Liver (tissue), 9 donors: ENCODE results near the gene WNT7B. TPM values are rescaled to one million over a fixed set of nuclear protein-coding genes. Genes with fewer than 3 reads are reported as not detected.

ENCODE experiments used
- DNase-seq: peaks from one replicate; pipeline ENCODE4 v3.0.0-alpha.2; 2017; ENCODE audit warnings: low spot score
- H3K27ac ChIP-seq, 2 donors: one replicate each; pipeline ENCODE4 v1.7.0; 2013; ENCODE audit warnings: inconsistent platforms in 2 of 2, low read length in 2 of 2, control low read depth in 1 of 2, low read depth in 1 of 2, mild to moderate bottlenecking in 1 of 2
- H3K27me3 ChIP-seq, 4 donors: one replicate each; pipeline versions ENCODE4 v1.6.1 to v1.7.0; 2013; ENCODE audit warnings: low read length in 3 of 4, inconsistent platforms in 1 of 4, mild to moderate bottlenecking in 1 of 4, moderate library complexity in 1 of 4; ENCODE audit not compliant: control insufficient read depth in 4 of 4, insufficient read depth in 4 of 4
- H3K36me3 ChIP-seq, 4 donors: one replicate each; pipeline versions ENCODE4 v1.6.1 to v1.7.0; 2013; ENCODE audit warnings: low read length in 3 of 4, mild to moderate bottlenecking in 3 of 4, low read depth in 1 of 4, moderate library complexity in 1 of 4; ENCODE audit not compliant: control insufficient read depth in 4 of 4, insufficient read depth in 3 of 4
- H3K4me1 ChIP-seq, 4 donors: one replicate each; pipeline versions ENCODE4 v1.6.1 to v1.7.0; 2013; ENCODE audit warnings: low read length in 3 of 4, mild to moderate bottlenecking in 3 of 4, moderate library complexity in 1 of 4; ENCODE audit not compliant: control insufficient read depth in 4 of 4, insufficient read depth in 4 of 4
- H3K4me3 ChIP-seq, 3 donors: one replicate each; pipeline versions ENCODE4 v1.6.1 to v1.7.0; 2013; ENCODE audit warnings: low read length in 3 of 3, control low read depth in 1 of 3, low read depth in 1 of 3, mild to moderate bottlenecking in 1 of 3
- H3K9ac ChIP-seq, 2 donors: one replicate each; pipeline ENCODE4 v1.7.0; 2013; ENCODE audit warnings: low read length in 2 of 2, mild to moderate bottlenecking in 2 of 2, moderate library complexity in 2 of 2, control low read depth in 1 of 2, low read depth in 1 of 2
- H3K9me3 ChIP-seq, 4 donors: one replicate each; pipeline versions ENCODE4 v1.6.1 to v1.7.0; 2013; ENCODE audit warnings: low read length in 3 of 4; ENCODE audit not compliant: control insufficient read depth in 4 of 4
- EGR1 ChIP-seq, 2 donors: IDR thresholded peaks; 2 replicates each; pipeline ENCODE4 v1.6.1; 2016 to 2018; ENCODE audit warnings: antibody characterized with exemption in 2 of 2, low read depth in 2 of 2
- FOXA1 ChIP-seq: IDR thresholded peaks from 2 replicates; pipeline ENCODE4 v1.6.1; 2016; ENCODE audit warnings: antibody characterized with exemption
- FOXA2 ChIP-seq: IDR thresholded peaks from 2 replicates; pipeline ENCODE4 v1.6.1; 2016; ENCODE audit warnings: antibody characterized with exemption
- GABPA ChIP-seq, 2 donors: IDR thresholded peaks in 1 of 2; conservative IDR thresholded peaks in 1 of 2; 2 replicates each; pipeline ENCODE4 v1.6.1; 2016; ENCODE audit warnings: antibody characterized with exemption in 2 of 2, mild to moderate bottlenecking in 1 of 2, moderate library complexity in 1 of 2
- HNF4A ChIP-seq, 2 donors: conservative IDR thresholded peaks; 2 replicates each; pipeline ENCODE4 v1.6.1; 2016; ENCODE audit warnings: antibody characterized with exemption in 2 of 2, mild to moderate bottlenecking in 2 of 2
- JUND ChIP-seq, 2 donors: IDR thresholded peaks; 2 replicates each; pipeline ENCODE4 v1.6.1; 2016; ENCODE audit warnings: antibody characterized with exemption in 2 of 2
- NR2F2 ChIP-seq: IDR thresholded peaks from 2 replicates; pipeline ENCODE4 v1.6.1; 2016; ENCODE audit warnings: antibody characterized with exemption
- RAD21 ChIP-seq, 2 donors: IDR thresholded peaks; 2 replicates each; pipeline ENCODE4 v1.6.1; 2016; ENCODE audit warnings: antibody characterized with exemption in 2 of 2, mild to moderate bottlenecking in 2 of 2
- RXRA ChIP-seq, 2 donors: IDR thresholded peaks; 2 replicates each; pipeline ENCODE4 v1.6.1; 2017 to 2018; ENCODE audit warnings: antibody characterized with exemption in 2 of 2, mild to moderate bottlenecking in 1 of 2
- SP1 ChIP-seq: IDR thresholded peaks from 2 replicates; pipeline ENCODE4 v1.6.1; 2018; ENCODE audit warnings: antibody characterized with exemption, mild to moderate bottlenecking
- TAF1 ChIP-seq: conservative IDR thresholded peaks from 2 replicates; pipeline ENCODE4 v1.6.1; 2016; ENCODE audit warnings: antibody characterized with exemption, mild to moderate bottlenecking
- YY1 ChIP-seq: IDR thresholded peaks from 2 replicates; pipeline ENCODE4 v1.6.1; 2016; ENCODE audit warnings: antibody characterized with exemption, mild to moderate bottlenecking
- WGBS: extraction: QIAGEN DNeasy Blood & Tissue Kit; methylation state at CpG from one replicate; pipeline ENCODE4 v1.1.7; 2013; 5-methylcytosine and 5-hydroxymethylcytosine counted together
- polyA plus RNA-seq, 2 donors: library from polyadenylated mRNA; stranded (reverse) in 1 of 2; unstranded in 1 of 2; fragments of 200-250 nt in 1 of 2; fragments of >200 nt in 1 of 2; fragmentation: Nextera tagmentation in 1 of 2; extraction: Ambion mirVana in 1 of 2; gene quantifications; one replicate each; pipeline versions ENCODE4 v1.2.1 to v1.2.3, GENCODE V29; 2013 to 2015
- total RNA-seq, 2 donors: library from RNA; depleted of rRNA; stranded (reverse); fragments of >200 nt; gene quantifications; one replicate each; pipeline ENCODE4 v1.2.3, GENCODE V29; 2014
- TF ChIP-seq, protein P1 (sequence below): IDR thresholded peaks from 2 replicates; pipeline ENCODE4 v1.6.1; 2016; ENCODE audit warnings: antibody characterized with exemption, mild to moderate bottlenecking
- TF ChIP-seq, protein P2 (sequence below): IDR thresholded peaks from 2 replicates; pipeline ENCODE4 v1.6.1; 2016; ENCODE audit warnings: antibody characterized with exemption
- TF ChIP-seq, protein P3 (sequence below): IDR thresholded peaks from 2 replicates; pipeline ENCODE4 v1.6.1; 2016; ENCODE audit warnings: antibody characterized with exemption
- TF ChIP-seq, protein P4 (sequence below): IDR thresholded peaks from 2 replicates; pipeline ENCODE4 v1.6.1; 2016; ENCODE audit warnings: antibody characterized with exemption
- TF ChIP-seq, protein P5 (sequence below): fragments of 150-350 bp; IDR thresholded peaks from 2 replicates; pipeline ENCODE4 v1.5.1; 2017; ENCODE audit warnings: improper control_type of control experiment, low read depth, low read length; ENCODE audit not compliant: missing input control
- donor health status: healthy.
- donor health status: healthy.
- donor health status: healthy.
- donor health status: healthy.
- donor health status: healthy.

Gene WNT7B
- total and polyA plus RNA-seq, 4 donors, result 0.06 to 0.28 TPM; not detected in 2

DNA sequence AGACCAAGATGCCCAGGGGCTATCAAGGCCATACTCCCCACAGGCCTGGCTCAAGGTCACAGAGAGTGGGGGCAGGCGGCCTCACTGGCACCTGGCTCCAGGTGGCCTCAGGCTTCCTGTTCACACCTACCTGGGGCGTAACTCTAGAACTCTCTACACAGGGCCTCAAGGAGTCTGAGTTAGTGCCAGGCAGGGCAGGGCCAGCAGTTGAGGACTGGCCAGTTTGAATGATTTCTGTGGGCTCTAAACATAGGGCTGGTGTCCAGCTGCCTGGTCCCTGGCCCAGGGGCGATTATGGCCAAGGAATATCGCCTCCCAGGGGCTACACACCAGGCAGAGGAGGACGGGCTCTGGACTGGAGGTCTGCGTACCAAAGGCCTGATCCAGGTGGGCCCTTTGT lies 79.2 kb downstream of the WNT7B start (continued):
- TF ChIP-seq, protein P1, sequence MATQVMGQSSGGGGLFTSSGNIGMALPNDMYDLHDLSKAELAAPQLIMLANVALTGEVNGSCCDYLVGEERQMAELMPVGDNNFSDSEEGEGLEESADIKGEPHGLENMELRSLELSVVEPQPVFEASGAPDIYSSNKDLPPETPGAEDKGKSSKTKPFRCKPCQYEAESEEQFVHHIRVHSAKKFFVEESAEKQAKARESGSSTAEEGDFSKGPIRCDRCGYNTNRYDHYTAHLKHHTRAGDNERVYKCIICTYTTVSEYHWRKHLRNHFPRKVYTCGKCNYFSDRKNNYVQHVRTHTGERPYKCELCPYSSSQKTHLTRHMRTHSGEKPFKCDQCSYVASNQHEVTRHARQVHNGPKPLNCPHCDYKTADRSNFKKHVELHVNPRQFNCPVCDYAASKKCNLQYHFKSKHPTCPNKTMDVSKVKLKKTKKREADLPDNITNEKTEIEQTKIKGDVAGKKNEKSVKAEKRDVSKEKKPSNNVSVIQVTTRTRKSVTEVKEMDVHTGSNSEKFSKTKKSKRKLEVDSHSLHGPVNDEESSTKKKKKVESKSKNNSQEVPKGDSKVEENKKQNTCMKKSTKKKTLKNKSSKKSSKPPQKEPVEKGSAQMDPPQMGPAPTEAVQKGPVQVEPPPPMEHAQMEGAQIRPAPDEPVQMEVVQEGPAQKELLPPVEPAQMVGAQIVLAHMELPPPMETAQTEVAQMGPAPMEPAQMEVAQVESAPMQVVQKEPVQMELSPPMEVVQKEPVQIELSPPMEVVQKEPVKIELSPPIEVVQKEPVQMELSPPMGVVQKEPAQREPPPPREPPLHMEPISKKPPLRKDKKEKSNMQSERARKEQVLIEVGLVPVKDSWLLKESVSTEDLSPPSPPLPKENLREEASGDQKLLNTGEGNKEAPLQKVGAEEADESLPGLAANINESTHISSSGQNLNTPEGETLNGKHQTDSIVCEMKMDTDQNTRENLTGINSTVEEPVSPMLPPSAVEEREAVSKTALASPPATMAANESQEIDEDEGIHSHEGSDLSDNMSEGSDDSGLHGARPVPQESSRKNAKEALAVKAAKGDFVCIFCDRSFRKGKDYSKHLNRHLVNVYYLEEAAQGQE, result no peak
- TF ChIP-seq, protein P2, sequence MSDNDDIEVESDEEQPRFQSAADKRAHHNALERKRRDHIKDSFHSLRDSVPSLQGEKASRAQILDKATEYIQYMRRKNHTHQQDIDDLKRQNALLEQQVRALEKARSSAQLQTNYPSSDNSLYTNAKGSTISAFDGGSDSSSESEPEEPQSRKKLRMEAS, result no peak
- no peak for TF ChIP-seq TAF1
- no peak for TF ChIP-seq RAD21 (IDR thresholded peaks at IDR 0.05)
- TF ChIP-seq, protein P3, sequence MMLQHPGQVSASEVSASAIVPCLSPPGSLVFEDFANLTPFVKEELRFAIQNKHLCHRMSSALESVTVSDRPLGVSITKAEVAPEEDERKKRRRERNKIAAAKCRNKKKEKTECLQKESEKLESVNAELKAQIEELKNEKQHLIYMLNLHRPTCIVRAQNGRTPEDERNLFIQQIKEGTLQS, result no peak

DNA sequence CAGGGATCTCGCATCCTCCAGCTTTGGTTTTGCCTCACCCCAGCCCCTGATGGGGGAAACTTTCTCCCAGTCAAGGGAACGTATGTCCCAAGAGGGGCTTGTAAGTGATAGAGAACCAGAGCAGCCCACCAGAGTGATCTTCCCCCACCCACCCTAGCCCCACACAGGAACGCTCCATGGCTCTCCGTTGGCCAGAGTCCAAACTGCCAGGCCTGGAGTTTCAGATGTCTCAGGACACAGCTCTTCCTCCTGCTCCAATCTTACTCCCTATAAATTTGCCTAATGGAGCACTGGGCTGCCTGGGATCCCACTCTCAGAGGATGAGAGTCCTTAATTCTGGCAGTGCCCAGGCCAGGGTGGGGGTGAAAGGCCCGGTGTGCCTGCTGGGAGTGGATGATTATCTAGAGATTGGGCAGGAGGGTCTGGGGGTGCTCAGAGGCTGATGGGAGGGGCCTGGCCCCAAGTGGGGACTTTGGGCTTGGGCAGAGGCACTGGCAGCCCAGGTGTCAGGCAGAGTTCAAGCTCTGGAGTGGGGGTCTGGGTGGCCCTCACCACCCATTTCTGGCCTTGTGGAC lies 79.9 kb downstream of the WNT7B start:
- Histone ChIP-seq H3K9me3 (no peaks in the 10 kb centered on the region), H3K9ac (no peak overlapping the region), H3K4me3 (no peak overlapping the region), H3K4me1 (no peaks in the 10 kb centered on the region), H3K27ac (no peak overlapping the region), H3K36me3 (no peaks in the 10 kb centered on the region), H3K27me3 (peaks cover 0 to 2% (median 0%) of the 10 kb centered on the region in 4 donors)
- 77% methylated on average over 5 of the region's 5 CpGs for WGBS
- DNase-seq, result no peak
- TF ChIP-seq, protein P4, sequence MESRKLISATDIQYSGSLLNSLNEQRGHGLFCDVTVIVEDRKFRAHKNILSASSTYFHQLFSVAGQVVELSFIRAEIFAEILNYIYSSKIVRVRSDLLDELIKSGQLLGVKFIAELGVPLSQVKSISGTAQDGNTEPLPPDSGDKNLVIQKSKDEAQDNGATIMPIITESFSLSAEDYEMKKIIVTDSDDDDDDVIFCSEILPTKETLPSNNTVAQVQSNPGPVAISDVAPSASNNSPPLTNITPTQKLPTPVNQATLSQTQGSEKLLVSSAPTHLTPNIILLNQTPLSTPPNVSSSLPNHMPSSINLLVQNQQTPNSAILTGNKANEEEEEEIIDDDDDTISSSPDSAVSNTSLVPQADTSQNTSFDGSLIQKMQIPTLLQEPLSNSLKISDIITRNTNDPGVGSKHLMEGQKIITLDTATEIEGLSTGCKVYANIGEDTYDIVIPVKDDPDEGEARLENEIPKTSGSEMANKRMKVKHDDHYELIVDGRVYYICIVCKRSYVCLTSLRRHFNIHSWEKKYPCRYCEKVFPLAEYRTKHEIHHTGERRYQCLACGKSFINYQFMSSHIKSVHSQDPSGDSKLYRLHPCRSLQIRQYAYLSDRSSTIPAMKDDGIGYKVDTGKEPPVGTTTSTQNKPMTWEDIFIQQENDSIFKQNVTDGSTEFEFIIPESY, result no peak
- TF ChIP-seq JUND (IDR thresholded peaks at IDR 0.05) (no peak), FOXA1 (no peak), FOXA2 (no peak), TAF1 (no peak), EGR1 (IDR thresholded peaks at IDR 0.05; ENCODE audit: low read depth in 2 of 2) (no peak), SP1 (no peak), RAD21 (IDR thresholded peaks at IDR 0.05) (no peak), HNF4A (conservative IDR thresholded peaks at IDR 0.05) (no peak), GABPA (IDR thresholded peaks at IDR 0.05 in 1 of 2, conservative IDR thresholded peaks at IDR 0.05 in 1 of 2) (no peak), RXRA (IDR thresholded peaks at IDR 0.05) (no peak), NR2F2 (no peak), YY1 (no peak)
- TF ChIP-seq, protein P3, result no peak
- TF ChIP-seq, protein P5, sequence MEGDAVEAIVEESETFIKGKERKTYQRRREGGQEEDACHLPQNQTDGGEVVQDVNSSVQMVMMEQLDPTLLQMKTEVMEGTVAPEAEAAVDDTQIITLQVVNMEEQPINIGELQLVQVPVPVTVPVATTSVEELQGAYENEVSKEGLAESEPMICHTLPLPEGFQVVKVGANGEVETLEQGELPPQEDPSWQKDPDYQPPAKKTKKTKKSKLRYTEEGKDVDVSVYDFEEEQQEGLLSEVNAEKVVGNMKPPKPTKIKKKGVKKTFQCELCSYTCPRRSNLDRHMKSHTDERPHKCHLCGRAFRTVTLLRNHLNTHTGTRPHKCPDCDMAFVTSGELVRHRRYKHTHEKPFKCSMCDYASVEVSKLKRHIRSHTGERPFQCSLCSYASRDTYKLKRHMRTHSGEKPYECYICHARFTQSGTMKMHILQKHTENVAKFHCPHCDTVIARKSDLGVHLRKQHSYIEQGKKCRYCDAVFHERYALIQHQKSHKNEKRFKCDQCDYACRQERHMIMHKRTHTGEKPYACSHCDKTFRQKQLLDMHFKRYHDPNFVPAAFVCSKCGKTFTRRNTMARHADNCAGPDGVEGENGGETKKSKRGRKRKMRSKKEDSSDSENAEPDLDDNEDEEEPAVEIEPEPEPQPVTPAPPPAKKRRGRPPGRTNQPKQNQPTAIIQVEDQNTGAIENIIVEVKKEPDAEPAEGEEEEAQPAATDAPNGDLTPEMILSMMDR, result no peak
- TF ChIP-seq, protein P1, result no peak
